WERI-Rb-1 (cell line): ENCODE results near the gene MYO16.

Source experiments
- DNase-seq: peaks from one replicate; pipeline ENCODE4 v3.0.0-alpha.2; 2020
- H3K27ac ChIP-seq: fragments of 250-450 bp; sonication (Bioruptor Pico); 2 replicates; pipeline ENCODE4 v1.5.1; 2020; ENCODE audit warnings: mild to moderate bottlenecking, moderate library complexity
- H3K27me3 ChIP-seq: fragments of 250-450 bp; sonication (Bioruptor Pico); 2 replicates; pipeline ENCODE4 v1.5.1; 2021; ENCODE audit warnings: mild to moderate bottlenecking, low read depth, moderate library complexity; ENCODE audit not compliant: insufficient read depth, severe bottlenecking
- H3K36me3 ChIP-seq: fragments of 250-450 bp; sonication (Bioruptor Pico); 2 replicates; pipeline ENCODE4 v1.5.1; 2020; ENCODE audit warnings: mild to moderate bottlenecking, moderate library complexity
- H3K4me3 ChIP-seq: 2 replicates; pipeline ENCODE4 v1.5.1; 2011; ENCODE audit warnings: low read depth, mild to moderate bottlenecking, control low read depth, low read length
- H3K9me3 ChIP-seq: fragments of 250-450 bp; sonication (Bioruptor Pico); 2 replicates; pipeline ENCODE4 v1.5.1; 2021; ENCODE audit warnings: mild to moderate bottlenecking, moderate library complexity; ENCODE audit not compliant: severe bottlenecking
- TF ChIP-seq, protein P1 (sequence below): IDR thresholded peaks from 2 replicates; pipeline ENCODE4 v1.5.1; 2011; ENCODE audit warnings: low read depth, mild to moderate bottlenecking, control low read depth, inconsistent platforms, low read length

The MYO16 gene

DNA sequence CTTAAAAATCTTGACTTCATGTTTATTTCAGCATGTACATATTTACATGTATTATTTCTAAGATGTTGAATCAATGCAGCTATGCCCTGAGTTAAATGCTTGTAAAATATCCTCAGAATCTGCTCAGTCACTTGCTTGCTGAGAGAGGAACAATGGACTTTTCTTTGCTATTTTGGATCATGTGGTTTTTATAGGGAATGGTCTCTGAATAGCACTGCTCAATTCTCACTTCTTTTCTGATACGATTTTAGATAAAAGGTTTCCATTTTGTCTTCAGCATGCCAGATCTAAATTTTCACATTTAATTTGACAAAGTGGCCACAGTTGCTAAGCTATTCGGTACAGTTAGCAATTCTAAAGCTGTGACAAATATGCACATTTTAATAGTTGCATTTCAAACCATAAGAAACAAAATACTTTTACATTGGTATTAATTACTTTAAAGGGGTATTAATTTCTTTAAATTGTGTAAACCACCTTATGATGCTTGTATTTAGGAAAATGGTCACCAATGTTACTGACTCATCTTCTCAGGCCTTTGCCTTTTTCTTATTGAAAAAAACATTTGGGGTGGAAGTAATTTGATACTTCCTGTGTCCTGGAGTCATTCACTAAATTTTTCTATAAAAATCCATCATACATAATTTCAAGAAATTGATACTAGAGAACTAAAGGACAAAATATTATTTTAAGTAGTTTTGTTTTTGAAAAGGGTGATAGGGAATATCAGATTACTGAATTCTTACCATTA, 113.5 kb downstream of the MYO16 start:
- TF ChIP-seq, protein P1, sequence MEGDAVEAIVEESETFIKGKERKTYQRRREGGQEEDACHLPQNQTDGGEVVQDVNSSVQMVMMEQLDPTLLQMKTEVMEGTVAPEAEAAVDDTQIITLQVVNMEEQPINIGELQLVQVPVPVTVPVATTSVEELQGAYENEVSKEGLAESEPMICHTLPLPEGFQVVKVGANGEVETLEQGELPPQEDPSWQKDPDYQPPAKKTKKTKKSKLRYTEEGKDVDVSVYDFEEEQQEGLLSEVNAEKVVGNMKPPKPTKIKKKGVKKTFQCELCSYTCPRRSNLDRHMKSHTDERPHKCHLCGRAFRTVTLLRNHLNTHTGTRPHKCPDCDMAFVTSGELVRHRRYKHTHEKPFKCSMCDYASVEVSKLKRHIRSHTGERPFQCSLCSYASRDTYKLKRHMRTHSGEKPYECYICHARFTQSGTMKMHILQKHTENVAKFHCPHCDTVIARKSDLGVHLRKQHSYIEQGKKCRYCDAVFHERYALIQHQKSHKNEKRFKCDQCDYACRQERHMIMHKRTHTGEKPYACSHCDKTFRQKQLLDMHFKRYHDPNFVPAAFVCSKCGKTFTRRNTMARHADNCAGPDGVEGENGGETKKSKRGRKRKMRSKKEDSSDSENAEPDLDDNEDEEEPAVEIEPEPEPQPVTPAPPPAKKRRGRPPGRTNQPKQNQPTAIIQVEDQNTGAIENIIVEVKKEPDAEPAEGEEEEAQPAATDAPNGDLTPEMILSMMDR: no peak
- DNase-seq: no peak
- Histone ChIP-seq H3K36me3 (no peaks in the 10 kb centered on the region), H3K27me3 (peaks cover 5% of the 10 kb centered on the region), H3K27ac (no peak overlapping the region), H3K9me3 (peaks cover 7% of the 10 kb centered on the region), H3K4me3 (no peak overlapping the region)

DNA sequence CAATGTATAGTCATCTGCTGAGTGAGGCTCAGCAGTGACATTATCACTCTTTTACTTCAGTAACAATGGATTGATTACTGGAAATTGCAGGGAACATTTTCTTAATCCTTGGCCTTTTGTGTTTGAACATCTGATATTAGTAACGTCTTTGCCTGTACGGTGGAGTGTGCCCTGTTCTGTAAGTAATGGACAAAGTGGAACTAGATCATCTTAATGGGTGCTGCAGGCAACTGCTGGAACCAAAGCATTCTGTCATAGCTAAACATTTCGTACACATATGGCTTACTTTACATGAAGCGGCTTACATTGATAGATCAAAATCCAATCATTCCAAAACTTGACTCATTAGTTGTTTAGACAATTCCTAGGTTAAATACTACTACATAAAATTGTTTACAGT, 114.1 kb downstream of the MYO16 start:
- Histone ChIP-seq H3K27ac (no peak overlapping the region), H3K27me3 (peaks cover 5% of the 10 kb centered on the region), H3K9me3 (peaks cover 7% of the 10 kb centered on the region), H3K36me3 (no peaks in the 10 kb centered on the region), H3K4me3 (no peak overlapping the region)
- DNase-seq: no peak
- TF ChIP-seq, protein P1: no peak

DNA sequence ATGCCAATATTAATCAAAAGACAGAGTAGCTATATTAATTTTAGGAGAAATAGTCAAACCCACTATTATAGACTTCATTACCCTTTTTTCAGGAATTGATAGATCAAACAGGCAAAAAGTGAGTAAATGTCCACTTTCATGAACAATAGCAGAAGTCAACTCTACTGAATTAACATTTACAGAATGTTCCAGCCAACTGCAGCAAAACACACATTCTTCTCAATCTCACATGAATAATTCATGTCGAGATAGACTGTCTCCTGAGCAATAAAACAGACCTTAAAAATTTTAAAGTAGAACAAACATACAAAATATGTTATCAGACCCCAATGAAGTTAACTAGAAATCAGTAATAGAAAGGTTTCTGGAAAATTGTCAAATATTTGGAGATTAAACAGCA, 118.4 kb downstream of the MYO16 start:
- no peaks in the 10 kb centered on the region for H3K36me3 ChIP-seq
- TF ChIP-seq, protein P1: no peak
- H3K4me3 ChIP-seq: no peak overlapping the region
- no peaks in the 10 kb centered on the region for H3K9me3 ChIP-seq
- no peak overlapping the region for H3K27ac ChIP-seq
- DNase-seq: no peak
- peaks cover 11% of the 10 kb centered on the region for H3K27me3 ChIP-seq

DNA sequence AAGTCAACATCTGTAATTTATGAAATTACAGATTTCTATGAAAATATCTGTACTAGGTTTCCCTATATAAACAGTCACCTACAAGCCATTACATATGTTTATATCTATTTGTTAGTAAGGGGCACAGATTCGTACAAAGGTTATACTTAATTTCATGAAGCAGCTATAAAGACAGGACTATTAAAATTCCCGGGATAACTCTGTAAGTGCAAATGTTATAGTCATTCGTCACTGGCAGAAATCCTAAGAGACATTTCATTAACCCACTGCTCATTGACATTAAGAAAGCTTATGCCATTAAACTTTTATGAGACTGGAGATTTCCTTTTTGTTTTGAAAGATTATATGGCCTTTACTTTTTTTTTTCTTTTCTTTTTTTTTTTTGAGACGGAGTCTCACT, 122.9 kb downstream of the MYO16 start:
- Histone ChIP-seq H3K9me3 (no peaks in the 10 kb centered on the region), H3K4me3 (no peak overlapping the region), H3K36me3 (no peaks in the 10 kb centered on the region), H3K27ac (no peak overlapping the region), H3K27me3 (peaks cover 9% of the 10 kb centered on the region)
- no peak for DNase-seq
- TF ChIP-seq, protein P1: no peak

DNA sequence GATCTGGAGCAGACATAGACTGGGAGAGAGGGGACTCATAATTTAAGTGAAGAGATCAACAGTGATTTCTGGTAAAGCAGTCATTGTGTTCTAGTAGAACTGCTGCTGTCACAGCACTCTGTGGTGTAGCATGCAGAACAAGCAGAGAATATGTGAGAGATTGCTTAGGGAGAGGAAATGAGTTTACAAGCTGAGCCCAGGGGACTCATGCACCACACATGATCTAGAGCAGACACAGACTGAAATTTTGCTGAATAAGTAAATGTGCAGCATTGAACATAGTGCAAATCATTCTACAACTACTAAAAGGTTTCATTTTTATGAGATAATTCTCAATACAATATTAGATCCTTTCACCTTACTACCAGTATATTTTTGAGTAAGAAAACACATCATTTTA, 125.7 kb downstream of the MYO16 start:
- no peak overlapping the region for H3K4me3 ChIP-seq
- no peak overlapping the region for H3K27ac ChIP-seq
- H3K27me3 ChIP-seq: peaks cover 14% of the 10 kb centered on the region
- TF ChIP-seq, protein P1: no peak
- H3K9me3 ChIP-seq: no peaks in the 10 kb centered on the region
- no peak for DNase-seq
- H3K36me3 ChIP-seq: no peaks in the 10 kb centered on the region

DNA sequence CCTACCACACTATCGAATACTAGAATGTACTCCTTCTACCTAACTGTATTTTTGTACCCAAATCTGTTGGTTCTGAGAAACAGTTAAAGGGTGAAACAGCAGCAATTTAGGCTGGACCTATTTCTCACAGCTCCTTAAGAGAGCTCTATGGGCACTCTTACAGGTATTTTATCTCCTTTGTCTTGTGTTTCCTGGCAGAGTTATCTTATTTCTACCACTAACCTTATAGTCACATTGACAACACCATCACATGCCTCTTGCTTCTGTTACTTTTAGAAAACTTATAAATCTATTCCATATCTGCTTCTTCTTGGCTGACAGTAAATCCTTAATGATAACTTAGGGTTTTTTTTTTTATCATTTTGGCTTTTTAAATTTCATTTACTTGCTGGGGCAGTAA, 130.7 kb downstream of the MYO16 start:
- Histone ChIP-seq H3K36me3 (no peaks in the 10 kb centered on the region), H3K27me3 (peaks cover 54% of the 10 kb centered on the region), H3K9me3 (no peaks in the 10 kb centered on the region), H3K27ac (no peak overlapping the region), H3K4me3 (no peak overlapping the region)
- no peak for DNase-seq
- TF ChIP-seq, protein P1: no peak
